NCI-H1048 (cell line): ENCODE data around the gene VAV1.
"Not testable (repeated sequence)": the region's sequence is repeated elsewhere in the genome, so short reads cannot be mapped to it uniquely, and the experiment has no call there.

ENCODE experiments used
- DNase-seq: peaks from one replicate; lab custom pipeline; 2025; lab: John Stamatoyannopoulos, UW

VAV1 gene

GRCh38 chr19:6737284-6737872 lies 35.1 kb upstream of the VAV1 start, which contains the start of gene GPR108:
Gene GPR108 (minus strand): TSS chr19:6737580. CDS start chr19:6737576, 4 bp downstream.
- peak; percentile 97 for DNase-seq

- peak; percentile 40 for DNase-seq
These were observed 34.4 kb upstream of the VAV1 start for GRCh38 chr19:6737873-6738786.

- no peak for DNase-seq
These were observed 33.6 kb upstream of the VAV1 start for GRCh38 chr19:6738787-6739389.

- no peak for DNase-seq
These were observed 33.1 kb upstream of the VAV1 start, which contains the start of gene TRIP10 for GRCh38 chr19:6739390-6739882. Gene TRIP10 (plus strand): TSS chr19:6739680. CDS start chr19:6739762, 82 bp downstream.

GRCh38 chr19:6739883-6740588 lies 32.5 kb upstream of the VAV1 start:
- DNase-seq = no peak

- no peak for DNase-seq
These were observed 31.7 kb upstream of the VAV1 start for GRCh38 chr19:6740589-6741343.

GRCh38 chr19:6743066-6743465 lies 29.4 kb upstream of the VAV1 start:
- DNase-seq = no peak

GRCh38 chr19:6743714-6744380 lies 28.7 kb upstream of the VAV1 start:
- no peak for DNase-seq

GRCh38 chr19:6744381-6745301 lies 27.9 kb upstream of the VAV1 start:
- DNase-seq = no peak

- no peak for DNase-seq
These were observed 26.5 kb upstream of the VAV1 start for GRCh38 chr19:6745965-6746364.

GRCh38 chr19:6748543-6748942 lies 24.0 kb upstream of the VAV1 start:
- DNase-seq = not testable (repeated sequence)

- no peak for DNase-seq
These were observed 22.4 kb upstream of the VAV1 start for GRCh38 chr19:6750062-6750461.

GRCh38 chr19:6751189-6751588 lies 21.3 kb upstream of the VAV1 start:
- no peak for DNase-seq

- DNase-seq = no peak
These were observed 20.0 kb upstream of the VAV1 start for GRCh38 chr19:6752256-6753177.

- DNase-seq = no peak
These were observed 19.1 kb upstream of the VAV1 start for GRCh38 chr19:6753178-6754031.

- no peak for DNase-seq
These were observed 18.4 kb upstream of the VAV1 start for GRCh38 chr19:6754136-6754535.

GRCh38 chr19:6754653-6755463 lies 17.6 kb upstream of the VAV1 start:
- no peak for DNase-seq
